CD8-positive, alpha-beta memory T cell (primary cell): Measurements from ENCODE around the gene NEGR1. TPM values are rescaled to one million over a fixed set of nuclear protein-coding genes. Genes with fewer than 3 reads are reported as not detected.

ENCODE experiments used
- CTCF ChIA-PET: fragments of 350-600 bp; sonication (Branson Sonifier 250); formaldehyde crosslinking; loops from one replicate; lab custom pipeline; 2021; ENCODE audit warnings: antibody characterized with exemption; lab: Charles Lee
- POLR2A ChIA-PET: fragments of 350-600 bp; sonication (Branson Sonifier 250); formaldehyde crosslinking; loops from one replicate; lab custom pipeline; 2021; ENCODE audit warnings: antibody characterized with exemption; lab: Charles Lee
- DNase-seq, 5 donors: peaks; one replicate each; pipeline versions ENCODE4 v3.0.0 to v3.0.0-alpha.2; 2020 to 2022; ENCODE audit warnings: mixed read lengths in 1 of 5
- H3K27ac ChIP-seq: one replicate; pipeline ENCODE4 v1.7.0; 2013; ENCODE audit warnings: low read depth, mild to moderate bottlenecking, low read length, moderate library complexity
- H3K27me3 ChIP-seq: 2 replicates; pipeline ENCODE4 v1.7.0; 2013; ENCODE audit warnings: low read length, mild to moderate bottlenecking; ENCODE audit not compliant: insufficient read depth, poor library complexity, severe bottlenecking
- H3K36me3 ChIP-seq: 2 replicates; pipeline ENCODE4 v1.7.0; 2013; ENCODE audit warnings: mild to moderate bottlenecking, low read length, moderate library complexity; ENCODE audit not compliant: insufficient read depth
- H3K4me1 ChIP-seq: 2 replicates; pipeline ENCODE4 v1.7.0; 2013; ENCODE audit warnings: mild to moderate bottlenecking, low read length, moderate library complexity; ENCODE audit not compliant: insufficient read depth
- H3K4me3 ChIP-seq: 2 replicates; pipeline ENCODE4 v1.7.0; 2013; ENCODE audit warnings: mild to moderate bottlenecking, low read length
- H3K9me3 ChIP-seq: 2 replicates; pipeline ENCODE4 v1.7.0; 2013; ENCODE audit warnings: mild to moderate bottlenecking, low read length
- H3K27ac Mint-ChIP-seq, 8 donors: one replicate each; pipeline ENCODE4 v1.8.0; 2020 to 2021; ENCODE audit warnings: mixed read lengths in 8 of 8, mild to moderate bottlenecking in 6 of 8, inconsistent platforms in 3 of 8, moderate library complexity in 3 of 8
- H3K27me3 Mint-ChIP-seq, 2 donors: one replicate each; pipeline ENCODE4 v1.8.0; 2020 to 2021; ENCODE audit warnings: mixed read lengths in 2 of 2, mild to moderate bottlenecking in 1 of 2, moderate library complexity in 1 of 2
- H3K36me3 Mint-ChIP-seq, 3 donors: one replicate each; pipeline ENCODE4 v1.8.0; 2020 to 2021; ENCODE audit warnings: mixed read lengths in 3 of 3, inconsistent platforms in 1 of 3, mild to moderate bottlenecking in 1 of 3
- H3K4me1 Mint-ChIP-seq, 3 donors: one replicate each; pipeline ENCODE4 v1.8.0; 2020 to 2021; ENCODE audit warnings: mixed read lengths in 3 of 3, inconsistent platforms in 1 of 3, mild to moderate bottlenecking in 1 of 3
- H3K4me3 Mint-ChIP-seq, 7 donors: one replicate each; pipeline ENCODE4 v1.8.0; 2020 to 2021; ENCODE audit warnings: mixed read lengths in 7 of 7, mild to moderate bottlenecking in 6 of 7, moderate library complexity in 4 of 7, inconsistent platforms in 2 of 7
- H3K9me3 Mint-ChIP-seq, 5 donors: one replicate each; pipeline ENCODE4 v1.8.0; 2020 to 2022; ENCODE audit warnings: mixed read lengths in 5 of 5, mild to moderate bottlenecking in 3 of 5, moderate library complexity in 2 of 5, inconsistent platforms in 1 of 5
- polyA plus RNA-seq: library from polyadenylated mRNA; unstranded; fragments of 300-500 nt; fragmentation: Illumina TruSeq; gene quantifications from one replicate; pipeline ENCODE4 v1.2.3, GENCODE V29; 2021
- total RNA-seq, 2 experiments: library from RNA; stranded (reverse); gene quantifications; one replicate each; pipeline ENCODE4 v1.2.3, GENCODE V29; 2021

NEGR1 gene
- total and polyA plus RNA-seq, 3 experiments from 2014 or later: not detected

DNA sequence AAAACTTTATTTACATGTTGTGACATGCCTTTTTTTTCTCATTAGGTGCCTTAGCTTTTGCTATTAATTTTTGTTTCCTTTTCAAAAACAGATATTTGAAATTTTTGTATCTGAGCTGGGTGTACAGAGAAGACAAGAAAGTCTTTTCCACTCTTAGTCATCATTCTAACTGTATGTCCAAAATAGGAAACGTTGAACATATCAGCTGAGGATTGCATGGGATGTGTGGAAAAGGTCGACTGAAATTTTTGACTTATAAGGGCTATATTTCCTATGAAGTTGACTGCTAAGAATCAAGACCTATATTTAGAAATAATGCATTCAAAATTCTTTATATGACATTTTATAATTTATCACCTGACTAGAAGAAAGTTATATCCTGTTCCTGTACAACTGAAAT lies 931.5 kb downstream of the NEGR1 start:
- H3K4me3 ChIP-seq: no peak overlapping the region
- Mint-ChIP-seq H3K36me3 (no peaks in the 10 kb centered on the region), H3K4me3 (no peak overlapping the region), H3K9me3 (peaks cover 6 to 33% (median 12%) of the 10 kb centered on the region in 5 donors), H3K27ac (no peak overlapping the region), H3K4me1 (no peaks in the 10 kb centered on the region), H3K27me3 (no peaks in the 10 kb centered on the region)
- H3K4me1 ChIP-seq: no peaks in the 10 kb centered on the region
- no peaks in the 10 kb centered on the region for H3K27me3 ChIP-seq
- no peaks in the 10 kb centered on the region for H3K36me3 ChIP-seq
- H3K9me3 ChIP-seq: no peaks in the 10 kb centered on the region
- ChIA-PET POLR2A (no interaction called here), CTCF (no interaction called here)
- H3K27ac ChIP-seq: no peak overlapping the region
- no peak for DNase-seq

DNA sequence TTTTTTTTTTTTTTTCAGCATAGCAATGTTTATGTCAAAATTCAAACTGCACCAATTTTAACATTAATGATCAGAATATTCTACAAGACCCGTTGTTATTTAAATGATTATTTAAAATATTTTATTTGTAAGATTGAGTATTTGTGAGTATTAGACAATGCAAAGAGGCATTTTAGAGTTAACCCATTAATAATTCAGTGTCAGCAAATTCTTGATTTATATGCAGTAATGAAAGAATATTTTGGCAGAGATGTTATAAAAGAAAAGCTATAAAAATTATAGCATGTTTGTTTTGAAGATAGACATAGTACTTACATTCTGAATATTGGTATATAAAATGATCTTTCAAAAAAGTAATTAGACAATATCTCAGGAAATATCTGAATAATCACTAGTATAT lies 932.0 kb downstream of the NEGR1 start:
- Histone ChIP-seq H3K27ac (no peak overlapping the region), H3K27me3 (no peaks in the 10 kb centered on the region), H3K9me3 (no peaks in the 10 kb centered on the region), H3K36me3 (no peaks in the 10 kb centered on the region), H3K4me1 (no peaks in the 10 kb centered on the region), H3K4me3 (no peak overlapping the region)
- no peaks in the 10 kb centered on the region for H3K4me1 Mint-ChIP-seq
- no peak overlapping the region for H3K27ac Mint-ChIP-seq
- no peaks in the 10 kb centered on the region for H3K36me3 Mint-ChIP-seq
- POLR2A ChIA-PET: no interaction called here
- H3K9me3 Mint-ChIP-seq: peaks cover 5 to 33% (median 11%) of the 10 kb centered on the region in 5 donors
- H3K4me3 Mint-ChIP-seq: no peak overlapping the region
- no peaks in the 10 kb centered on the region for H3K27me3 Mint-ChIP-seq
- DNase-seq: no peak
- CTCF ChIA-PET: no interaction called here
